ENCODE results near the gene SLC25A42.
"Not testable (repeated sequence)": the region's sequence is repeated elsewhere in the genome, so short reads cannot be mapped to it uniquely, and the experiment has no call there.

The SLC25A42 gene

DNA sequence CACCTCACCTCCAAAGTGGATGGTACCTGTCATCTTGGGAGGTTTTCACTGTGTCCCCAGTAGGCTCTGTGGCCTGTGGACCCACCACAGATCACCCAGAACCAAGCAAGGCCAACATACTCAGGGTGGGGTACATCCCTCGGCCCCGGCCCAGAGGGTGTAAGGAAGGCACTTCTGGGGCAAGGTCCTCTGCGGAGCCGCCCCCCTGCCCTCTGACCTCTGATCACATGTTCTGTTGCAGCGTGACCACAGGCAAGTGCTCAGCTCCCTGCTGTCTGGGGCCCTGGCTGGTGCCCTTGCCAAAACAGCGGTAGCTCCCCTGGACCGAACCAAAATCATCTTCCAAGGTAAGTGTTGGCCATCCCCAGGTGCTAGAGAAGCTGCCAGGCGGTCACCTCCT is 37.7 kb downstream of the SLC25A42 start:
- Mint-ChIP-seq H3K27me3 (no peaks in the 10 kb centered on the region), H3K4me1 (ENCODE audit: low read depth) (no peaks in the 10 kb centered on the region), H3K27ac (no peak overlapping the region), H3K4me3 (no peak overlapping the region), H3K36me3 (no peaks in the 10 kb centered on the region), H3K9me3 (ENCODE audit: low read depth) (no peaks in the 10 kb centered on the region)

GRCh38 chr19:19102566-19102965 is 38.8 kb downstream of the SLC25A42 start:
- H3K9me3 Mint-ChIP-seq (ENCODE audit: low read depth), result not testable (repeated sequence)

DNA sequence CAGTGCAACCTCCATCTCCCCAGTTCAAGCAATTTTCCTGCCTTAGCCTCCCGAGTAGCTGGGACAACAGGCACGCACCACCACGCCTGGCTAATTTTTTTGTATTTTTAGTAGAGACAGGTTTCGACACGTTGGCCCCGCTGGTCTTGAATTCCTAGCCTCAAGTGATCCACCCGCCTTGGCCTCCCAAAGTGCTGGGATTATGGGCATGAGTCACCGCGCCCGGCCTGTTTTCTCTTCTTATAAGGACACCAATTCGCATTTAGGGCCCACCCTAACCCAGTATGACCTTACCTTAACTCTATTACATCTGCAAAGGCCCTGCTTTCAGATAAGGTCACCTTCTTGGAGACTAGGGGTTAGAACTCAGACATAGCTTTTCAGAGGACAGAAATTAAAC is 39.4 kb downstream of the SLC25A42 start:
- no peaks in the 10 kb centered on the region for H3K9me3 Mint-ChIP-seq (ENCODE audit: low read depth)
- no peaks in the 10 kb centered on the region for H3K36me3 Mint-ChIP-seq
- no peak overlapping the region for H3K4me3 Mint-ChIP-seq
- H3K27me3 Mint-ChIP-seq, result no peaks in the 10 kb centered on the region
- H3K4me1 Mint-ChIP-seq (ENCODE audit: low read depth), result no peaks in the 10 kb centered on the region
- no peak overlapping the region for H3K27ac Mint-ChIP-seq

More at GRCh38 chr19:19102566-19102965, 38.8 kb downstream of the SLC25A42 start:
- H3K4me1 Mint-ChIP-seq (ENCODE audit: low read depth); H3K27ac Mint-ChIP-seq; H3K4me3 Mint-ChIP-seq; H3K36me3 Mint-ChIP-seq; H3K27me3 Mint-ChIP-seq: not testable (repeated sequence)

GRCh38 chr19:19105365-19106055 is 41.7 kb downstream of the SLC25A42 start:
- Mint-ChIP-seq H3K9me3 (ENCODE audit: low read depth) (no peaks in the 10 kb centered on the region), H3K27ac (no peak overlapping the region), H3K4me1 (ENCODE audit: low read depth) (peaks cover 2% of the 10 kb centered on the region), H3K4me3 (no peak overlapping the region), H3K36me3 (no peaks in the 10 kb centered on the region), H3K27me3 (no peaks in the 10 kb centered on the region)

- Mint-ChIP-seq H3K36me3 (no peaks in the 10 kb centered on the region), H3K9me3 (ENCODE audit: low read depth) (no peaks in the 10 kb centered on the region), H3K27me3 (no peaks in the 10 kb centered on the region)
Observed at GRCh38 chr19:19106056-19106551, 42.3 kb downstream of the SLC25A42 start.

DNA sequence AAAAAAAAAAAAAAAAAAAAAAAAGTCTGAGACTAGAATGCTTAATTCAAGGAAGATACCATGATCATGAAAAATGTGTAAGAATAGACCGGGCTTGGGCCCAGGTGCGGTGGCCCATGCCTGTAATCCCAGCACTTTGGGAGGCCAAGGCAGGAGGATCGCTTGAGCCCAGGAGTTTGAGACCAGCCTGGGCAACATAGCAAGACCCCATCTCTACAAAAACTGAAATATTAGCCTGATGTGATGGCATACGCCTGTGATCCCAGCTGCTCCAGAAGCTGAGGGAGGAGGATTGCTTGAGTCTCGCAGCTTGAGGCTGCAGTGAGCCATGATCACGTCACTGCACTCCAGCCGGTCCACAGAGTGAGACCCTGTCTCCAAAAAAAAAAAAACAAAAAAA is 43.1 kb downstream of the SLC25A42 start:
- H3K36me3 Mint-ChIP-seq; H3K27me3 Mint-ChIP-seq; H3K4me3 Mint-ChIP-seq; H3K27ac Mint-ChIP-seq; H3K4me1 Mint-ChIP-seq (ENCODE audit: low read depth); H3K9me3 Mint-ChIP-seq (ENCODE audit: low read depth): not testable (repeated sequence)

More at GRCh38 chr19:19106056-19106551, 42.3 kb downstream of the SLC25A42 start:
- H3K4me1 Mint-ChIP-seq (ENCODE audit: low read depth), result peaks cover 2% of the 10 kb centered on the region
- H3K4me3 Mint-ChIP-seq, result no peak overlapping the region
- H3K27ac Mint-ChIP-seq, result no peak overlapping the region

GRCh38 chr19:19107654-19108053 is 43.9 kb downstream of the SLC25A42 start:
- Mint-ChIP-seq H3K27me3 (no peaks in the 10 kb centered on the region), H3K36me3 (no peaks in the 10 kb centered on the region), H3K4me3 (no peak overlapping the region), H3K9me3 (ENCODE audit: low read depth) (no peaks in the 10 kb centered on the region), H3K27ac (no peak overlapping the region), H3K4me1 (ENCODE audit: low read depth) (peaks cover 5% of the 10 kb centered on the region)

DNA sequence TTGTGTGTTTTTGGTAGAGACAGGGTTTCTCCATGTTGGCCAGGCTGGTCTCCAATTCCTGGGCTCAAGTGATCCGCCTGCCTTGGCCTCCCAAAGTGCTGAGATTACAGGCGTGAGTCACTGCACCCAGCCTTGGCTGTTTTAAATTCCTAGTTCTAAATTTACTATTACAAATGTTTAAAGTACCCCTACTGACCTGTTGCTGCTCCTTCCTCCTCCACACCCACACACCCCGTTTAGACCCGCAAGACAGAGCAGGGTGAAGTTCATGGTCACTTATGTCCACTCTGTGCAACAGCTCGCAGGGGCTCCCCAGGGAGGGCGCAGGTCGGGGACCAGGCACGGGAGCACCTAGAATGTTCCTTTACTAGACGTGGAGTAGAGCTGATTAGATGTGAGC is 45.8 kb downstream of the SLC25A42 start:
- no peaks in the 10 kb centered on the region for H3K27me3 Mint-ChIP-seq
- no peak overlapping the region for H3K4me3 Mint-ChIP-seq
- H3K27ac Mint-ChIP-seq, result no peak overlapping the region
- H3K4me1 Mint-ChIP-seq (ENCODE audit: low read depth), result peaks cover 5% of the 10 kb centered on the region
- no peaks in the 10 kb centered on the region for H3K9me3 Mint-ChIP-seq (ENCODE audit: low read depth)
- H3K36me3 Mint-ChIP-seq, result no peaks in the 10 kb centered on the region

DNA sequence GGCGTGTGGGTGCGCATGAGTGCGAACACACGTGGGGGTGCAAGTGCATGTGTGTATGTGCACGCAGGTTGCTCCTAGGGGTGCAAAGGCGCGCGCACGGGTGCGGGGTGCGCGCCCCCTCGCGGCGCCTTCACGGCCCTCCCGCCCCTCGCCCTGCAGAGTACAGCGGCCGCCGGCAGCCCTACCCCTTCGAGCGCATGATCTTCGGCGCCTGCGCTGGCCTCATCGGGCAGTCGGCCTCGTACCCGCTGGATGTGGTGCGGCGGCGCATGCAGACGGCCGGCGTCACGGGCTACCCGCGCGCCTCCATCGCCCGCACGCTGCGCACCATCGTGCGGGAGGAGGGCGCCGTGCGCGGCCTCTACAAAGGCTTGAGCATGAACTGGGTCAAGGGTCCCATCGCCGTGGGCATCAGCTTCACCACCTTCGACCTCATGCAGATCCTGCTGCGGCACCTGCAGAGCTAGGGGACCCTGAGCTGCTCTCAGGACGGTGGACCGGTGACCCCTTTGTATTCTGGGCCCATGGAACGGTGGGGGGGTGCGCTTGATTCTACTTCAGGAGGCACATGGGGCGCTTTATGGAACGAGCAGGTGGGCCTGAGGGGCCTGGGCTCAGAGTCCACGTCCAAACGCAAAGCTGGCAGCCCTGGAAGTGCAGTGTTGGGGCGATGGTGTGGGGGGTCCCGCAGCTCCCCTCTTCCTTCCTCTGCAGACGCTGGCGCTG is 46.8 kb downstream of the SLC25A42 start:
- H3K4me3 Mint-ChIP-seq, result no peak overlapping the region
- H3K9me3 Mint-ChIP-seq (ENCODE audit: low read depth), result no peaks in the 10 kb centered on the region
- H3K27ac Mint-ChIP-seq, result no peak overlapping the region
- no peaks in the 10 kb centered on the region for H3K27me3 Mint-ChIP-seq
- peaks cover 5% of the 10 kb centered on the region for H3K4me1 Mint-ChIP-seq (ENCODE audit: low read depth)
- H3K36me3 Mint-ChIP-seq, result no peaks in the 10 kb centered on the region

GRCh38 chr19:19111136-19111835 is 47.5 kb downstream of the SLC25A42 start:
- Mint-ChIP-seq H3K27me3 (no peaks in the 10 kb centered on the region), H3K4me1 (ENCODE audit: low read depth) (peaks cover 5% of the 10 kb centered on the region), H3K4me3 (no peak overlapping the region), H3K36me3 (no peaks in the 10 kb centered on the region), H3K9me3 (ENCODE audit: low read depth) (no peaks in the 10 kb centered on the region), H3K27ac (no peak overlapping the region)

GRCh38 chr19:19111967-19112580 is 48.3 kb downstream of the SLC25A42 start:
- H3K27ac Mint-ChIP-seq, result no peak overlapping the region
- H3K9me3 Mint-ChIP-seq (ENCODE audit: low read depth), result no peaks in the 10 kb centered on the region
- H3K36me3 Mint-ChIP-seq, result no peaks in the 10 kb centered on the region
- H3K27me3 Mint-ChIP-seq, result no peaks in the 10 kb centered on the region
- no peak overlapping the region for H3K4me3 Mint-ChIP-seq
- H3K4me1 Mint-ChIP-seq (ENCODE audit: low read depth), result peaks cover 5% of the 10 kb centered on the region

- H3K36me3 Mint-ChIP-seq, result no peaks in the 10 kb centered on the region
- no peaks in the 10 kb centered on the region for H3K9me3 Mint-ChIP-seq (ENCODE audit: low read depth)
- peaks cover 5% of the 10 kb centered on the region for H3K4me1 Mint-ChIP-seq (ENCODE audit: low read depth)
- no peak overlapping the region for H3K4me3 Mint-ChIP-seq
- H3K27me3 Mint-ChIP-seq, result no peaks in the 10 kb centered on the region
- H3K27ac Mint-ChIP-seq, result no peak overlapping the region
Observed at GRCh38 chr19:19113040-19113626, 49.3 kb downstream of the SLC25A42 start.

- Mint-ChIP-seq H3K4me3 (no peak overlapping the region), H3K27me3 (no peaks in the 10 kb centered on the region), H3K36me3 (no peaks in the 10 kb centered on the region), H3K27ac (no peak overlapping the region), H3K4me1 (ENCODE audit: low read depth) (peaks cover 3% of the 10 kb centered on the region), H3K9me3 (ENCODE audit: low read depth) (no peaks in the 10 kb centered on the region)
Observed at GRCh38 chr19:19115954-19116353, 52.2 kb downstream of the SLC25A42 start.

GRCh38 chr19:19119325-19120237 is 55.8 kb downstream of the SLC25A42 start:
- H3K27ac Mint-ChIP-seq, result no peak overlapping the region
- H3K4me3 Mint-ChIP-seq, result no peak overlapping the region
- H3K4me1 Mint-ChIP-seq (ENCODE audit: low read depth), result no peaks in the 10 kb centered on the region
- peaks cover 7% of the 10 kb centered on the region for H3K9me3 Mint-ChIP-seq (ENCODE audit: low read depth)
- peaks cover 14% of the 10 kb centered on the region for H3K36me3 Mint-ChIP-seq
- H3K27me3 Mint-ChIP-seq, result no peaks in the 10 kb centered on the region

All from activated naive CD8-positive, alpha-beta T cell (primary cell).